ENCODE results near the gene OVAAL. TPM values are rescaled to one million over a fixed set of nuclear protein-coding genes. Genes with fewer than 3 reads are reported as not detected.
A peak's percentile ranks its signal among the peaks of the same experiment; 100 is the strongest.

Gene OVAAL
- total and polyA plus RNA-seq, 9 of the 15 experiments (the other 6 are each of a cell fraction or from before 2014, with no cell fraction given), result 0.04 to 0.18 (median 0.08) TPM; not detected in 4

DNA sequence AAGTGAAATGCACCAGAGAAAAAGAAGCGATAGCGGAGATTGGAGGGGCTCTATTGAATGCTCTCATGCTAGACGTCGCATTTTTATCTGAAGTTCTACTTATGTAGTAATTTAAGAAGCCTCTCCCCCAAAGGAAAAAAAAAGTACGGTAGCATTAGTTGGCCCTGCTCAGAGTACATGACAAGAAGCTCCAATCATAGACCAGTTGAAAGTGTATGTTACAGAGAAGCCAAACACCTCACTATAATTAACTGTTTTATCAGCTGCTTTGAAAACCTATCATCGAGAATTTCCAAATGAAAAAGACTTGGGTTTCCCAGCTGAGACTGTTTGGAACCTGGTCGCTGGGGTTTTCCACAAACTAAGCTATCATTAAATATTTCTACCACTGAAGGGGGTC lies 19.6 kb upstream of the OVAAL start:
- POLR2A ChIA-PET, result interaction anchor here (0.6 to 1.9 kb wide), 7 partner anchors 9 to 245 kb away, joined by 3 to 5 read pairs (median 3); no protein-coding TSS in a partner anchor
- FAIRE-seq (no peak), DNase-seq (ENCODE audit: extremely low read depth in 1 of 4, low spot score in 3 of 4) (no peak), ATAC-seq (no peak)
- intact Hi-C loops (cut with micrococcal nuclease) (no loop called here), in situ Hi-C loops (cut with MboI) (loop anchor here (5.0 kb wide), 1 partner anchor 323 kb away; no protein-coding TSS in a partner anchor)
- Histone ChIP-seq H3K79me2 (ENCODE audit: control insufficient read depth, insufficient read depth, low read length) (no peaks in the 10 kb centered on the region), H4K20me1 (replicated peaks; ENCODE audit: control insufficient read depth, insufficient read depth, low read length) (no peaks in the 10 kb centered on the region), H3K4me3 (no peak overlapping the region), H3K9me3 (replicated peaks; ENCODE audit: control insufficient read depth, insufficient read depth, low read depth, low read length) (no peaks in the 10 kb centered on the region), H3K36me3 (ENCODE audit: control insufficient read depth, insufficient read depth, low read length) (no peaks in the 10 kb centered on the region), H3K27ac (ENCODE audit: extremely low read depth, low read depth, low read length) (no peak overlapping the region), H3K4me1 (replicated peaks in 1 of 2; ENCODE audit: control insufficient read depth in 2 of 2, insufficient read depth in 2 of 2, low read length in 2 of 2) (peaks cover 0 to 8% of the 10 kb centered on the region in 2 experiments; a peak in 2 of 5 replicates), H3K9me1 (ENCODE audit: control insufficient read depth, insufficient read depth, low read length) (no peaks in the 10 kb centered on the region), H2AFZ (ENCODE audit: low read depth, low read length) (peak overlapping the region; percentile 21; the same call in 1 of the 2 replicates), H3K9ac (ENCODE audit: insufficient read depth in 1 of 2, low read depth in 2 of 2, low read length in 2 of 2) (no peak overlapping the region), H3K27me3 (ENCODE audit: control insufficient read depth in 2 of 2, insufficient read depth in 2 of 2, low read length in 2 of 2) (no peaks in the 10 kb centered on the region), H3K4me2 (ENCODE audit: insufficient read depth, low read length) (no peak overlapping the region)
- TF ChIP-seq CREB1 (IDR thresholded peaks at IDR 0.05) (no peak), CREB1 (CRISPR knock-in tag; IDR thresholded peaks at IDR 0.05) (no peak), BACH1 (tag; IDR thresholded peaks at IDR 0.05) (no peak), RBM34 (IDR thresholded peaks at IDR 0.05; ENCODE audit: borderline replicate concordance, insufficient read depth, low read length) (no peak), MCM5 (IDR thresholded peaks at IDR 0.05; ENCODE audit: low read depth) (no peak), SRSF7 (optimal IDR thresholded peaks at IDR 0.05; ENCODE audit: low read depth, low read length) (no peak), SRSF9 (IDR thresholded peaks at IDR 0.05; ENCODE audit: borderline replicate concordance, low read depth, low read length) (no peak), RBM14 (IDR thresholded peaks at IDR 0.05; ENCODE audit: borderline replicate concordance, insufficient read depth, low read depth, low read length) (no peak), YBX1 (IDR thresholded peaks at IDR 0.05) (no peak)
- TF ChIP-seq, protein P1, sequence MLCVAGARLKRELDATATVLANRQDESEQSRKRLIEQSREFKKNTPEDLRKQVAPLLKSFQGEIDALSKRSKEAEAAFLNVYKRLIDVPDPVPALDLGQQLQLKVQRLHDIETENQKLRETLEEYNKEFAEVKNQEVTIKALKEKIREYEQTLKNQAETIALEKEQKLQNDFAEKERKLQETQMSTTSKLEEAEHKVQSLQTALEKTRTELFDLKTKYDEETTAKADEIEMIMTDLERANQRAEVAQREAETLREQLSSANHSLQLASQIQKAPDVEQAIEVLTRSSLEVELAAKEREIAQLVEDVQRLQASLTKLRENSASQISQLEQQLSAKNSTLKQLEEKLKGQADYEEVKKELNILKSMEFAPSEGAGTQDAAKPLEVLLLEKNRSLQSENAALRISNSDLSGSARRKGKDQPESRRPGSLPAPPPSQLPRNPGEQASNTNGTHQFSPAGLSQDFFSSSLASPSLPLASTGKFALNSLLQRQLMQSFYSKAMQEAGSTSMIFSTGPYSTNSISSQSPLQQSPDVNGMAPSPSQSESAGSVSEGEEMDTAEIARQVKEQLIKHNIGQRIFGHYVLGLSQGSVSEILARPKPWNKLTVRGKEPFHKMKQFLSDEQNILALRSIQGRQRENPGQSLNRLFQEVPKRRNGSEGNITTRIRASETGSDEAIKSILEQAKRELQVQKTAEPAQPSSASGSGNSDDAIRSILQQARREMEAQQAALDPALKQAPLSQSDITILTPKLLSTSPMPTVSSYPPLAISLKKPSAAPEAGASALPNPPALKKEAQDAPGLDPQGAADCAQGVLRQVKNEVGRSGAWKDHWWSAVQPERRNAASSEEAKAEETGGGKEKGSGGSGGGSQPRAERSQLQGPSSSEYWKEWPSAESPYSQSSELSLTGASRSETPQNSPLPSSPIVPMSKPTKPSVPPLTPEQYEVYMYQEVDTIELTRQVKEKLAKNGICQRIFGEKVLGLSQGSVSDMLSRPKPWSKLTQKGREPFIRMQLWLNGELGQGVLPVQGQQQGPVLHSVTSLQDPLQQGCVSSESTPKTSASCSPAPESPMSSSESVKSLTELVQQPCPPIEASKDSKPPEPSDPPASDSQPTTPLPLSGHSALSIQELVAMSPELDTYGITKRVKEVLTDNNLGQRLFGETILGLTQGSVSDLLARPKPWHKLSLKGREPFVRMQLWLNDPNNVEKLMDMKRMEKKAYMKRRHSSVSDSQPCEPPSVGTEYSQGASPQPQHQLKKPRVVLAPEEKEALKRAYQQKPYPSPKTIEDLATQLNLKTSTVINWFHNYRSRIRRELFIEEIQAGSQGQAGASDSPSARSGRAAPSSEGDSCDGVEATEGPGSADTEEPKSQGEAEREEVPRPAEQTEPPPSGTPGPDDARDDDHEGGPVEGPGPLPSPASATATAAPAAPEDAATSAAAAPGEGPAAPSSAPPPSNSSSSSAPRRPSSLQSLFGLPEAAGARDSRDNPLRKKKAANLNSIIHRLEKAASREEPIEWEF (CRISPR knock-in tag; IDR thresholded peaks at IDR 0.05), result no peak
- TF ChIP-seq, protein P2, sequence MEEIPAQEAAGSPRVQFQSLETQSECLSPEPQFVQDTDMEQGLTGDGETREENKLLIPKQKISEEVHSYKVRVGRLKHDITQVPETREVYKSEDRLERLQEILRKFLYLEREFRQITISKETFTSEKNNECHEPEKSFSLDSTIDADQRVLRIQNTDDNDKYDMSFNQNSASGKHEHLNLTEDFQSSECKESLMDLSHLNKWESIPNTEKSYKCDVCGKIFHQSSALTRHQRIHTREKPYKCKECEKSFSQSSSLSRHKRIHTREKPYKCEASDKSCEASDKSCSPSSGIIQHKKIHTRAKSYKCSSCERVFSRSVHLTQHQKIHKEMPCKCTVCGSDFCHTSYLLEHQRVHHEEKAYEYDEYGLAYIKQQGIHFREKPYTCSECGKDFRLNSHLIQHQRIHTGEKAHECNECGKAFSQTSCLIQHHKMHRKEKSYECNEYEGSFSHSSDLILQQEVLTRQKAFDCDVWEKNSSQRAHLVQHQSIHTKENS (CRISPR knock-in tag; IDR thresholded peaks at IDR 0.05), result no peak
- no TSS peak for BruUV-seq (replicated peaks)
- WGBS (ENCODE audit: insufficient coverage, low coverage, missing lambda C conversion rate), result 61% methylated on average over 7 of the region's 7 CpGs
- CTCF ChIA-PET (ENCODE audit: low intra/inter-chr PET ratio), result no interaction called here
